ENCODE results near the gene HCAR1.

- no peak for TF ChIP-seq CTCF (IDR thresholded peaks at IDR 0.05; ENCODE audit: low read depth, low read length, poor library complexity, severe bottlenecking)
- no peak for TF ChIP-seq EZH2phosphoT487 (IDR thresholded peaks at IDR 0.05; ENCODE audit: borderline replicate concordance, low read length)
Observed at GRCh38 chr12:122722387-122722786, 8.3 kb downstream of the HCAR1 start.
